GM12878 (cell line): ENCODE data around the gene USH1C. TPM values are rescaled to one million over a fixed set of nuclear protein-coding genes. Genes with fewer than 3 reads are reported as not detected.

Experiments
- ATAC-seq: fragments of 200-7000 bp; cut with Tn5 transposase; 3 replicates; pipeline ENCODE4 v1.9.1; 2020; ENCODE audit warnings: mild to moderate bottlenecking, moderate library complexity
- BruUV-seq: library from RNA; stranded (reverse); fragments of 400-500 nt; replicated peaks from 2 replicates; lab custom pipeline; 2021; lab: Mats Ljungman, UMichigan
- CTCF ChIA-PET: fragments of 300-600 bp; sonication (Branson Sonifier 250); formaldehyde crosslinking; extraction: SDS; loops from one replicate; lab custom pipeline; 2021; ENCODE audit warnings: inconsistent platforms; lab: Yijun Ruan, JAX
- POLR2A ChIA-PET: fragments of 350-600 bp; formaldehyde crosslinking; extraction: SDS; loops from one replicate; lab custom pipeline; 2021; ENCODE audit warnings: inconsistent platforms; lab: Charles Lee
- RAD21 ChIA-PET: fragments of 300-600 bp; sonication (Branson Sonifier 250); formaldehyde crosslinking; loops from one replicate; lab custom pipeline; 2023; ENCODE audit warnings: antibody characterized with exemption; ENCODE audit not compliant: unreplicated experiment; lab: Charles Lee
- SMC1A ChIA-PET: fragments of 300-600 bp; sonication (Branson Sonifier 250); formaldehyde crosslinking; loops from one replicate; lab custom pipeline; 2023; ENCODE audit not compliant: unreplicated experiment, uncharacterized antibody; lab: Charles Lee
- DNase-seq: peaks from one replicate; pipeline ENCODE4 v3.0.0-alpha.2; 2011; ENCODE audit warnings: low read depth, low spot score
- FAIRE-seq: peaks from 3 replicates; lab custom pipeline; 2011; peaks lifted over from hg19 to GRCh38; lab: Jason Lieb, UNC
- H2AFZ ChIP-seq: 2 replicates; pipeline ENCODE4 v1.6.0; 2011; ENCODE audit warnings: low read depth, low read length, control low read depth; ENCODE audit not compliant: control insufficient read depth
- H3K27ac ChIP-seq: 2 replicates; pipeline ENCODE4 v1.5.1; 2011; ENCODE audit warnings: control low read depth; ENCODE audit not compliant: control insufficient read depth, insufficient read depth
- H3K27me3 ChIP-seq, 2 experiments: replicated peaks in 1 of 2; 2 replicates each; pipeline versions ENCODE4 v1.6.0 to v1.6.1; 2011; ENCODE audit warnings: low read length in 1 of 2; ENCODE audit not compliant: control insufficient read depth in 2 of 2, insufficient read depth in 2 of 2
- H3K36me3 ChIP-seq, 2 experiments: 2 replicates each; pipeline ENCODE4 v1.5.1; 2011; ENCODE audit warnings: low read length in 1 of 2; ENCODE audit not compliant: control insufficient read depth in 2 of 2, insufficient read depth in 2 of 2
- H3K4me1 ChIP-seq: 2 replicates; pipeline ENCODE4 v1.6.1; 2011; ENCODE audit warnings: mild to moderate bottlenecking, low read length, moderate library complexity, mixed read lengths; ENCODE audit not compliant: control insufficient read depth, insufficient read depth
- H3K4me2 ChIP-seq: 2 replicates; pipeline ENCODE4 v1.6.0; 2011; ENCODE audit warnings: control low read depth; ENCODE audit not compliant: control insufficient read depth, insufficient read depth
- H3K4me3 ChIP-seq: fragments of 200-600 bp; sonication (generic); 2 replicates; pipeline ENCODE4 v1.5.1; 2016
- H3K79me2 ChIP-seq: 2 replicates; pipeline ENCODE4 v1.6.0; 2011; ENCODE audit warnings: low read length; ENCODE audit not compliant: control insufficient read depth, insufficient read depth
- H3K9ac ChIP-seq: 2 replicates; pipeline ENCODE4 v1.8.0; 2011; ENCODE audit warnings: low read length, control low read depth, mixed read lengths; ENCODE audit not compliant: control insufficient read depth, insufficient read depth
- H3K9me3 ChIP-seq: replicated peaks from 3 replicates; pipeline ENCODE4 v1.5.1; 2011; ENCODE audit warnings: mild to moderate bottlenecking, low read length; ENCODE audit not compliant: control insufficient read depth, insufficient read depth
- H4K20me1 ChIP-seq: 2 replicates; pipeline ENCODE4 v1.6.0; 2011; ENCODE audit not compliant: control insufficient read depth, insufficient read depth
- BACH1 ChIP-seq: fragments of 450-650 bp; IDR thresholded peaks from 2 replicates; pipeline ENCODE4 v1.6.1; 2017; ENCODE audit warnings: mild to moderate bottlenecking, borderline replicate concordance
- ESRRA ChIP-seq: IDR thresholded peaks from 2 replicates; pipeline ENCODE4 v1.6.1; 2012; ENCODE audit warnings: mild to moderate bottlenecking, low read length, improper control_type of control experiment
- ETV6 ChIP-seq, 2 experiments: fragments of 450-650 bp in 1 of 2; IDR thresholded peaks in 1 of 2; conservative IDR thresholded peaks in 1 of 2; 2 replicates each; pipeline ENCODE4 v1.6.1; 2014; ENCODE audit warnings: antibody characterized with exemption in 1 of 2, borderline replicate concordance in 1 of 2, low read depth in 1 of 2, mild to moderate bottlenecking in 1 of 2, moderate library complexity in 1 of 2
- LARP7 ChIP-seq: fragments of 450-650 bp; IDR thresholded peaks from 2 replicates; pipeline ENCODE4 v1.6.1; 2017; ENCODE audit warnings: mild to moderate bottlenecking
- MTA2 ChIP-seq: fragments of 450-650 bp; IDR thresholded peaks from 2 replicates; pipeline ENCODE4 v1.6.1; 2016; ENCODE audit warnings: low read depth, mild to moderate bottlenecking, moderate library complexity
- MYB ChIP-seq: fragments of 150-350 bp; IDR thresholded peaks from 2 replicates; pipeline ENCODE4 v1.6.1; 2014; ENCODE audit warnings: mild to moderate bottlenecking, low read depth, low read length, borderline replicate concordance
- PML ChIP-seq: IDR thresholded peaks from 2 replicates; pipeline ENCODE4 v1.6.1; 2012; ENCODE audit warnings: low read length, inconsistent platforms
- RELA ChIP-seq: fragments of 450-650 bp; IDR thresholded peaks from 2 replicates; pipeline ENCODE4 v1.8.0; 2014; ENCODE audit warnings: borderline replicate concordance; ENCODE audit not compliant: partially characterized antibody
- SRF ChIP-seq, 2 experiments: IDR thresholded peaks; 2 replicates each; pipeline ENCODE4 v1.6.1; 2011; ENCODE audit warnings: low read depth in 2 of 2, low read length in 2 of 2, mild to moderate bottlenecking in 1 of 2, moderate library complexity in 1 of 2
- SUZ12 ChIP-seq: fragments of 200-600 bp; sonication (generic); IDR thresholded peaks from one replicate; pipeline ENCODE4 v1.6.1; 2018; ENCODE audit warnings: antibody characterized with exemption, mild to moderate bottlenecking; ENCODE audit not compliant: unreplicated experiment
- YBX1 ChIP-seq: fragments of 450-650 bp; IDR thresholded peaks from 2 replicates; pipeline ENCODE4 v1.6.1; 2016; ENCODE audit warnings: antibody characterized with exemption
- YY1 ChIP-seq: IDR thresholded peaks from 2 replicates; pipeline ENCODE4 v1.6.1; 2011; ENCODE audit warnings: low read depth, mild to moderate bottlenecking, low read length
- ZNF217 ChIP-seq: fragments of 450-650 bp; IDR thresholded peaks from 2 replicates; pipeline ENCODE4 v1.6.1; 2017; ENCODE audit warnings: antibody characterized with exemption, mild to moderate bottlenecking
- ZNF24 ChIP-seq: fragments of 450-650 bp; IDR thresholded peaks from 2 replicates; pipeline ENCODE4 v1.6.1; 2017; ENCODE audit warnings: antibody characterized with exemption, mild to moderate bottlenecking
- ZNF687 ChIP-seq: fragments of 450-650 bp; IDR thresholded peaks from 2 replicates; pipeline ENCODE4 v1.6.1; 2017; ENCODE audit warnings: mild to moderate bottlenecking, moderate library complexity
- WGBS: methylation state at CpG from one replicate; pipeline ENCODE4 v1.1.6; 2016; ENCODE audit warnings: low lambda C conversion rate; ENCODE audit not compliant: insufficient replicate concordance, insufficient coverage; ENCODE audit errors: missing lambda C conversion rate; 5-methylcytosine and 5-hydroxymethylcytosine counted together
- in situ Hi-C: fragments of 300-500 bp; cut with MboI; formaldehyde crosslinking; loops from 9 replicates; pipeline ENCODE4 v1.14.3; 2018; ENCODE audit warnings: mixed read lengths
- intact Hi-C: fragments of 100-400 bp; cut with micrococcal nuclease; formaldehyde crosslinking; loops from one replicate; pipeline ENCODE4 v1.14.2; 2022; ENCODE audit not compliant: unreplicated experiment
- polyA plus RNA-seq, 11 experiments: library from polyadenylated mRNA; depleted of rRNA in 4 of 11; unstranded in 6 of 11; stranded (reverse) in 5 of 11; fragments of >200 nt; fragmentation: Nextera tagmentation in 4 of 11; fragmentation: Illumina TruSeq in 1 of 11; extraction: Ambion mirVana in 4 of 11; extraction: Trizol in 1 of 11; gene quantifications; 1 replicate in 1 of 11; 2 replicates in 10 of 11; pipeline versions ENCODE4 v1.2.1 to v1.2.3, GENCODE V29; 2011 to 2016; ENCODE audit warnings: inconsistent platforms in 2 of 11, missing spikeins in 2 of 11, low read depth in 1 of 11
- total RNA-seq, 4 experiments: library from RNA; depleted of rRNA in 3 of 4; stranded (reverse); fragments of >200 nt in 3 of 4; fragmentation: Illumina TruSeq in 1 of 4; extraction: Trizol in 1 of 4; gene quantifications; 2 replicates each; pipeline versions ENCODE4 v1.2.1 to v1.2.3, GENCODE V29; 2013 to 2021

The USH1C gene
- total and polyA plus RNA-seq, 10 of the 15 experiments (the other 5 are each of a cell fraction or from before 2014, with no cell fraction given), result not detected

GRCh38 chr11:17531071-17531600 is 13.1 kb downstream of the USH1C start:
- TF ChIP-seq YBX1 (no peak), ETV6 (conservative IDR thresholded peaks at IDR 0.05 in 1 of 2, IDR thresholded peaks at IDR 0.05 in 1 of 2; ENCODE audit: borderline replicate concordance in 1 of 2, low read depth in 1 of 2) (no peak), RELA (no peak), SRF (IDR thresholded peaks at IDR 0.05; ENCODE audit: low read depth in 2 of 2, low read length in 2 of 2) (no peak), BACH1 (no peak), YY1 (no peak), ZNF24 (no peak)
- RAD21 ChIA-PET, result no interaction called here
- intact Hi-C loops, result no loop called here
- Histone ChIP-seq H2AFZ (no peak overlapping the region), H3K9ac (no peak overlapping the region), H3K9me3 (no peaks in the 10 kb centered on the region), H3K27ac (no peak overlapping the region), H3K4me3 (no peak overlapping the region), H3K36me3 (no peaks in the 10 kb centered on the region), H3K79me2 (no peaks in the 10 kb centered on the region), H3K4me2 (no peak overlapping the region), H3K4me1 (no peaks in the 10 kb centered on the region), H4K20me1 (peaks cover 4% of the 10 kb centered on the region; the same call in 1 of the 2 replicates), H3K27me3 (peaks cover 0 to 3% of the 10 kb centered on the region in 2 experiments; a peak in 2 of 4 replicates)
- DNase-seq, result no peak
- CTCF ChIA-PET, result interaction anchor here (1.9 to 2.4 kb wide), 2 partner anchors 164 to 301 kb away, joined by 4 to 10 read pairs; no protein-coding TSS in a partner anchor
- 29% methylated on average over 22 of the region's 22 CpGs for WGBS
- POLR2A ChIA-PET, result no interaction called here
- no TSS peak for BruUV-seq
- SMC1A ChIA-PET, result interaction anchor here (0.7 kb wide), 1 partner anchor 39 kb away, joined by 3 read pairs; no protein-coding TSS in a partner anchor
- no peak for ATAC-seq
- no peak for FAIRE-seq
- in situ Hi-C loops, result no loop called here

GRCh38 chr11:17529844-17530185 is 14.4 kb downstream of the USH1C start:
- H3K4me3 ChIP-seq, result no peak overlapping the region
- H2AFZ ChIP-seq, result no peak overlapping the region
- H3K36me3 ChIP-seq, result no peaks in the 10 kb centered on the region
- no peak overlapping the region for H3K27ac ChIP-seq
- DNase-seq (no peak), FAIRE-seq (no peak), ATAC-seq (no peak)
- no peak overlapping the region for H3K9ac ChIP-seq
- ChIA-PET CTCF (interaction anchor here (1.2 to 3.2 kb wide), 4 partner anchors 143 to 300 kb away, joined by 3 to 61 read pairs (median 7); no protein-coding TSS in a partner anchor), SMC1A (interaction anchor here (1.4 kb wide), 1 partner anchor 300 kb away, joined by 5 read pairs; no protein-coding TSS in a partner anchor), RAD21 (no interaction called here), POLR2A (no interaction called here)
- BruUV-seq, result no TSS peak
- intact Hi-C loops (loop anchor here (2.0 kb wide), 1 partner anchor 145 kb away; no protein-coding TSS in a partner anchor), in situ Hi-C loops (no loop called here)
- peaks cover 4% of the 10 kb centered on the region; the same call in 1 of the 2 replicates for H4K20me1 ChIP-seq
- peaks cover 0 to 3% of the 10 kb centered on the region in 2 experiments; a peak in 2 of 4 replicates for H3K27me3 ChIP-seq
- no peak overlapping the region for H3K4me2 ChIP-seq
- WGBS, result 47% methylated on average over 10 of the region's 10 CpGs
- no peaks in the 10 kb centered on the region for H3K4me1 ChIP-seq
- no peaks in the 10 kb centered on the region for H3K9me3 ChIP-seq
- no peaks in the 10 kb centered on the region for H3K79me2 ChIP-seq
- TF ChIP-seq MYB, result no peak
- TF ChIP-seq RELA, result no peak
- TF ChIP-seq SUZ12, result no peak
- TF ChIP-seq ZNF687, result no peak
- no peak for TF ChIP-seq LARP7
- no peak for TF ChIP-seq ESRRA
- TF ChIP-seq PML, result no peak
- TF ChIP-seq MTA2, result no peak
- no peak for TF ChIP-seq ZNF217
